Naive thymus-derived CD4-positive, alpha-beta T cell (primary cell): ENCODE measurements around the gene CCSER1. TPM values are rescaled to one million over a fixed set of nuclear protein-coding genes. Genes with fewer than 3 reads are reported as not detected.

Experiments used
- ATAC-seq: fragments of 150-1000 bp; cut with Tn5 transposase; 2 replicates; pipeline ENCODE4 v1.10.0; 2021; ENCODE audit warnings: mild to moderate bottlenecking, moderate library complexity
- CTCF ChIA-PET: fragments of 350-600 bp; sonication (Branson Sonifier 250); formaldehyde crosslinking; loops from one replicate; lab custom pipeline; 2021; ENCODE audit warnings: antibody characterized with exemption; lab: Charles Lee
- POLR2A ChIA-PET: fragments of 350-600 bp; sonication (Branson Sonifier 250); formaldehyde crosslinking; loops from one replicate; lab custom pipeline; 2021; ENCODE audit warnings: antibody characterized with exemption, inconsistent platforms; lab: Charles Lee
- DNase-seq, 9 donors: peaks; one replicate each; pipeline versions ENCODE4 v3.0.0 to v3.0.0-alpha.2; 2020 to 2022; ENCODE audit warnings: mixed read lengths in 1 of 9
- H3K27ac ChIP-seq: one replicate; pipeline ENCODE4 v1.7.0; 2013; ENCODE audit warnings: mild to moderate bottlenecking, low read depth, low read length, moderate library complexity
- H3K27me3 ChIP-seq, 2 donors: one replicate each; pipeline ENCODE4 v1.7.0; 2013; ENCODE audit warnings: low read length in 2 of 2, mild to moderate bottlenecking in 2 of 2, moderate library complexity in 2 of 2; ENCODE audit not compliant: control insufficient read depth in 2 of 2, insufficient read depth in 2 of 2
- H3K36me3 ChIP-seq, 3 experiments: 1 replicate in 2 of 3; 2 replicates in 1 of 3; pipeline ENCODE4 v1.7.0; 2013; ENCODE audit warnings: low read length in 3 of 3, mild to moderate bottlenecking in 3 of 3, moderate library complexity in 1 of 3; ENCODE audit not compliant: insufficient read depth in 3 of 3, control insufficient read depth in 2 of 3
- H3K4me1 ChIP-seq, 2 donors: one replicate each; pipeline ENCODE4 v1.7.0; 2013; ENCODE audit warnings: low read length in 2 of 2, mild to moderate bottlenecking in 2 of 2, moderate library complexity in 1 of 2; ENCODE audit not compliant: control insufficient read depth in 2 of 2, insufficient read depth in 2 of 2
- H3K4me3 ChIP-seq: 2 replicates; pipeline ENCODE4 v1.7.0; 2013; ENCODE audit warnings: mild to moderate bottlenecking, low read length
- H3K9me3 ChIP-seq, 3 experiments: 1 replicate in 2 of 3; 2 replicates in 1 of 3; pipeline ENCODE4 v1.7.0; 2013; ENCODE audit warnings: low read length in 3 of 3; ENCODE audit not compliant: control insufficient read depth in 2 of 3
- H3K27ac Mint-ChIP-seq, 9 donors: one replicate each; pipeline ENCODE4 v1.8.0; 2020 to 2022; ENCODE audit warnings: mixed read lengths in 9 of 9, mild to moderate bottlenecking in 8 of 9, moderate library complexity in 5 of 9, inconsistent platforms in 2 of 9
- H3K27me3 Mint-ChIP-seq, 5 donors: one replicate each; pipeline ENCODE4 v1.8.0; 2021 to 2022; ENCODE audit warnings: mixed read lengths in 5 of 5, mild to moderate bottlenecking in 1 of 5
- H3K36me3 Mint-ChIP-seq, 5 donors: one replicate each; pipeline ENCODE4 v1.8.0; 2020 to 2022; ENCODE audit warnings: mixed read lengths in 5 of 5, mild to moderate bottlenecking in 3 of 5, inconsistent platforms in 1 of 5
- H3K4me1 Mint-ChIP-seq, 7 donors: one replicate each; pipeline ENCODE4 v1.8.0; 2020 to 2022; ENCODE audit warnings: mixed read lengths in 7 of 7, mild to moderate bottlenecking in 3 of 7, inconsistent platforms in 1 of 7
- H3K4me3 Mint-ChIP-seq, 10 donors: one replicate each; pipeline ENCODE4 v1.8.0; 2020 to 2022; ENCODE audit warnings: mild to moderate bottlenecking in 10 of 10, mixed read lengths in 10 of 10, moderate library complexity in 6 of 10, inconsistent platforms in 2 of 10
- H3K9me3 Mint-ChIP-seq, 11 donors: one replicate each; pipeline ENCODE4 v1.8.0; 2020 to 2022; ENCODE audit warnings: mixed read lengths in 11 of 11, mild to moderate bottlenecking in 4 of 11, inconsistent platforms in 1 of 11, moderate library complexity in 1 of 11
- intact Hi-C, 2 donors: fragments of 100-400 bp; cut with micrococcal nuclease; formaldehyde crosslinking; loops; one replicate each; pipeline ENCODE4 v1.15.1; 2023
- polyA plus RNA-seq, 2 donors: library from polyadenylated mRNA; unstranded; fragments of 300-500 nt; fragmentation: Illumina TruSeq; gene quantifications; one replicate each; pipeline ENCODE4 v1.2.3, GENCODE V29; 2021
- total RNA-seq, 6 experiments: library from RNA in 5 of 6; stranded (reverse) in 5 of 6; gene quantifications; 1 replicate in 5 of 6; 2 replicates in 1 of 6; pipeline ENCODE4 v1.2.3 and lab custom pipeline; 2021 to 2026

The CCSER1 gene
- total and polyA plus RNA-seq, 7 experiments from 2014 or later: 0.30 to 4.0 (median 1.4) TPM; not detected in 3

- no peaks in the 10 kb centered on the region for H3K4me1 Mint-ChIP-seq
These were observed 13.2 kb upstream of the CCSER1 start for GRCh38 chr4:90113881-90114457.

GRCh38 chr4:90118527-90119195 lies 8.5 kb upstream of the CCSER1 start:
- Histone ChIP-seq H3K27ac (no peak overlapping the region), H3K27me3 (no peaks in the 10 kb centered on the region), H3K9me3 (no peaks in the 10 kb centered on the region), H3K4me1 (no peaks in the 10 kb centered on the region), H3K4me3 (no peak overlapping the region), H3K36me3 (no peaks in the 10 kb centered on the region)
- Mint-ChIP-seq H3K27ac (no peak overlapping the region), H3K27me3 (peaks cover 0 to 22% (median 6%) of the 10 kb centered on the region in 5 donors), H3K4me1 (no peaks in the 10 kb centered on the region), H3K4me3 (no peak overlapping the region), H3K9me3 (peaks cover 0 to 3% (median 0%) of the 10 kb centered on the region in 11 donors), H3K36me3 (no peaks in the 10 kb centered on the region)
- intact Hi-C loops: no loop called here
- CTCF ChIA-PET: no interaction called here
- ATAC-seq (no peak), DNase-seq (no peak)
- POLR2A ChIA-PET: no interaction called here

More at GRCh38 chr4:90113881-90114457, 13.2 kb upstream of the CCSER1 start:
- DNase-seq (no peak), ATAC-seq (no peak)
- intact Hi-C loops: no loop called here
- no peaks in the 10 kb centered on the region for H3K4me1 ChIP-seq
- H3K27ac ChIP-seq: no peak overlapping the region
- POLR2A ChIA-PET: no interaction called here
- Mint-ChIP-seq H3K36me3 (no peaks in the 10 kb centered on the region), H3K9me3 (peaks cover 0 to 3% (median 0%) of the 10 kb centered on the region in 11 donors), H3K4me3 (no peak overlapping the region), H3K27me3 (peaks cover 2 to 13% (median 6%) of the 10 kb centered on the region in 5 donors), H3K27ac (no peak overlapping the region)
- CTCF ChIA-PET: interaction anchor here (0.6 kb wide), 1 partner anchor 48 kb away, joined by 3 read pairs; no protein-coding TSS in a partner anchor
- H3K9me3 ChIP-seq: no peaks in the 10 kb centered on the region
- H3K4me3 ChIP-seq: no peak overlapping the region
- H3K27me3 ChIP-seq: no peaks in the 10 kb centered on the region
- no peaks in the 10 kb centered on the region for H3K36me3 ChIP-seq

GRCh38 chr4:90120037-90120436 lies 7.2 kb upstream of the CCSER1 start:
- H3K36me3 ChIP-seq: no peaks in the 10 kb centered on the region
- H3K9me3 ChIP-seq: no peaks in the 10 kb centered on the region
- intact Hi-C loops: no loop called here
- Mint-ChIP-seq H3K27ac (no peak overlapping the region), H3K9me3 (peaks cover 0 to 3% (median 0%) of the 10 kb centered on the region in 11 donors), H3K27me3 (peaks cover 5 to 30% (median 9%) of the 10 kb centered on the region in 5 donors), H3K4me3 (no peak overlapping the region), H3K4me1 (no peaks in the 10 kb centered on the region), H3K36me3 (no peaks in the 10 kb centered on the region)
- H3K4me3 ChIP-seq: no peak overlapping the region
- H3K27me3 ChIP-seq: no peaks in the 10 kb centered on the region
- DNase-seq (no peak), ATAC-seq (no peak)
- POLR2A ChIA-PET: no interaction called here
- no peak overlapping the region for H3K27ac ChIP-seq
- H3K4me1 ChIP-seq: no peaks in the 10 kb centered on the region
- CTCF ChIA-PET: no interaction called here

GRCh38 chr4:90120815-90121214 lies 6.4 kb upstream of the CCSER1 start:
- ATAC-seq (no peak), DNase-seq (no peak)
- Mint-ChIP-seq H3K36me3 (no peaks in the 10 kb centered on the region), H3K4me3 (no peak overlapping the region), H3K9me3 (peaks cover 0 to 3% (median 0%) of the 10 kb centered on the region in 11 donors), H3K4me1 (no peaks in the 10 kb centered on the region), H3K27ac (no peak overlapping the region), H3K27me3 (peaks cover 13 to 34% (median 16%) of the 10 kb centered on the region in 5 donors)
- Histone ChIP-seq H3K9me3 (no peaks in the 10 kb centered on the region), H3K36me3 (no peaks in the 10 kb centered on the region), H3K27me3 (no peaks in the 10 kb centered on the region), H3K4me1 (no peaks in the 10 kb centered on the region), H3K4me3 (no peak overlapping the region), H3K27ac (no peak overlapping the region)
- ChIA-PET POLR2A (no interaction called here), CTCF (no interaction called here)
- intact Hi-C loops: no loop called here

- no peak overlapping the region for H3K4me3 Mint-ChIP-seq
- peaks cover 0 to 3% (median 0%) of the 10 kb centered on the region in 5 donors for H3K36me3 Mint-ChIP-seq
- H3K9me3 Mint-ChIP-seq: no peaks in the 10 kb centered on the region
- Histone ChIP-seq H3K4me3 (no peak overlapping the region), H3K9me3 (no peaks in the 10 kb centered on the region), H3K36me3 (no peaks in the 10 kb centered on the region), H3K27ac (no peak overlapping the region), H3K4me1 (no peaks in the 10 kb centered on the region), H3K27me3 (no peaks in the 10 kb centered on the region)
- peaks cover 23 to 44% (median 26%) of the 10 kb centered on the region in 5 donors for H3K27me3 Mint-ChIP-seq
- CTCF ChIA-PET: no interaction called here
- POLR2A ChIA-PET: no interaction called here
- intact Hi-C loops: no loop called here
- DNase-seq (no peak), ATAC-seq (no peak)
- no peak overlapping the region for H3K27ac Mint-ChIP-seq
- peaks cover 2 to 7% (median 6%) of the 10 kb centered on the region in 7 donors for H3K4me1 Mint-ChIP-seq
These were observed 5.4 kb upstream of the CCSER1 start for GRCh38 chr4:90121676-90122354.

- ChIA-PET CTCF (no interaction called here), POLR2A (no interaction called here)
- Mint-ChIP-seq H3K27me3 (peaks cover 27 to 47% (median 31%) of the 10 kb centered on the region in 5 donors), H3K9me3 (no peaks in the 10 kb centered on the region), H3K27ac (no peak overlapping the region), H3K36me3 (peaks cover 0 to 3% (median 0%) of the 10 kb centered on the region in 5 donors), H3K4me3 (no peak overlapping the region), H3K4me1 (peaks cover 4 to 11% (median 10%) of the 10 kb centered on the region in 7 donors)
- no peak for DNase-seq
- no peaks in the 10 kb centered on the region for H3K36me3 ChIP-seq
- no peaks in the 10 kb centered on the region for H3K27me3 ChIP-seq
- no peak overlapping the region for H3K27ac ChIP-seq
- no peak overlapping the region for H3K4me3 ChIP-seq
- intact Hi-C loops: no loop called here
- H3K9me3 ChIP-seq: no peaks in the 10 kb centered on the region
- no peaks in the 10 kb centered on the region for H3K4me1 ChIP-seq
- no peak for ATAC-seq
These were observed 4.8 kb upstream of the CCSER1 start for GRCh38 chr4:90122355-90122748.
